WTC11 (cell line): ENCODE measurements around the gene TRPC1.

Experiments
- CBFB ChIP-seq: sonication (generic); formaldehyde crosslinking; IDR thresholded peaks from 2 replicates; pipeline ENCODE4 v1.8.1; 2022; ENCODE audit warnings: mild to moderate bottlenecking, low read depth, missing genetic modification reagents
- FOXJ3 ChIP-seq: sonication (generic); formaldehyde crosslinking; IDR thresholded peaks from 2 replicates; pipeline ENCODE4 v1.9.0; 2021; ENCODE audit warnings: missing genetic modification reagents, mild to moderate bottlenecking, borderline replicate concordance
- GABPB1 ChIP-seq: sonication (generic); formaldehyde crosslinking; IDR thresholded peaks from 2 replicates; pipeline ENCODE4 v1.8.1; 2023; ENCODE audit warnings: mild to moderate bottlenecking, missing genetic modification reagents
- ZNF263 ChIP-seq: sonication (generic); formaldehyde crosslinking; IDR thresholded peaks from 2 replicates; pipeline ENCODE4 v1.8.1; 2022; ENCODE audit warnings: low read depth, mild to moderate bottlenecking, moderate library complexity, missing genetic modification reagents
- ZNF317 ChIP-seq: sonication (generic); formaldehyde crosslinking; IDR thresholded peaks from 2 replicates; pipeline ENCODE4 v1.8.1; 2023; ENCODE audit warnings: low read depth, mild to moderate bottlenecking, moderate library complexity, missing genetic modification reagents, borderline replicate concordance
- TF ChIP-seq, protein P1 (sequence below): fragments of 200-600 bp; IDR thresholded peaks from 2 replicates; pipeline ENCODE4 v1.8.0; 2022; ENCODE audit warnings: antibody characterized with exemption
- TF ChIP-seq, protein P2 (sequence below): sonication (generic); formaldehyde crosslinking; IDR thresholded peaks from 2 replicates; pipeline ENCODE4 v1.8.0; 2022; ENCODE audit warnings: mild to moderate bottlenecking, missing genetic modification reagents
- TF ChIP-seq, protein P3 (sequence below): sonication (generic); formaldehyde crosslinking; IDR thresholded peaks from 2 replicates; pipeline ENCODE4 v1.8.0; 2022; ENCODE audit warnings: mild to moderate bottlenecking, missing genetic modification reagents
- TF ChIP-seq, protein P4 (sequence below): sonication (generic); formaldehyde crosslinking; IDR thresholded peaks from 2 replicates; pipeline ENCODE4 v1.8.1; 2023; ENCODE audit warnings: mild to moderate bottlenecking, missing genetic modification reagents, moderate library complexity

DNA sequence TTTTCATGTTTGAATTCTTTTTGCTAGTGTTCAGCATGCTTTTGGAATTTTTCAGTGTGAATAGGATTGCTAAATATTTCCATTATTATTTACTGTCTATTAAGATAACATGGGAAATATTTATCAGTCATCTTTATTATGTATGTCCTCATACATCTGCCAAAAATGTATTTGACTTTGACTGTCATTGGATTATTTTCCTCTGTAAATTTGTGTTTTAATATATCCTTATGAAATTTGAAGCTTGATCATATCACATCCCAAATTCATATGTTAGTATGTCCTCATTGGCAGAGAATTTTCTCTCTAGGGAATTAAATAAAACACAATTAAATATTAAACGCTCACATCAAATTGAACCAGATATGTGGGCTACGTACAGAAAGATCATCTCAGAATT is 32.3 kb upstream of the TRPC1 start:
- TF ChIP-seq, protein P1, sequence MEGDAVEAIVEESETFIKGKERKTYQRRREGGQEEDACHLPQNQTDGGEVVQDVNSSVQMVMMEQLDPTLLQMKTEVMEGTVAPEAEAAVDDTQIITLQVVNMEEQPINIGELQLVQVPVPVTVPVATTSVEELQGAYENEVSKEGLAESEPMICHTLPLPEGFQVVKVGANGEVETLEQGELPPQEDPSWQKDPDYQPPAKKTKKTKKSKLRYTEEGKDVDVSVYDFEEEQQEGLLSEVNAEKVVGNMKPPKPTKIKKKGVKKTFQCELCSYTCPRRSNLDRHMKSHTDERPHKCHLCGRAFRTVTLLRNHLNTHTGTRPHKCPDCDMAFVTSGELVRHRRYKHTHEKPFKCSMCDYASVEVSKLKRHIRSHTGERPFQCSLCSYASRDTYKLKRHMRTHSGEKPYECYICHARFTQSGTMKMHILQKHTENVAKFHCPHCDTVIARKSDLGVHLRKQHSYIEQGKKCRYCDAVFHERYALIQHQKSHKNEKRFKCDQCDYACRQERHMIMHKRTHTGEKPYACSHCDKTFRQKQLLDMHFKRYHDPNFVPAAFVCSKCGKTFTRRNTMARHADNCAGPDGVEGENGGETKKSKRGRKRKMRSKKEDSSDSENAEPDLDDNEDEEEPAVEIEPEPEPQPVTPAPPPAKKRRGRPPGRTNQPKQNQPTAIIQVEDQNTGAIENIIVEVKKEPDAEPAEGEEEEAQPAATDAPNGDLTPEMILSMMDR: no peak
- TF ChIP-seq GABPB1 (no peak), ZNF263 (CRISPR knock-in tag) (no peak), FOXJ3 (no peak), CBFB (no peak), ZNF317 (CRISPR knock-in tag) (no peak)
- TF ChIP-seq, protein P2, sequence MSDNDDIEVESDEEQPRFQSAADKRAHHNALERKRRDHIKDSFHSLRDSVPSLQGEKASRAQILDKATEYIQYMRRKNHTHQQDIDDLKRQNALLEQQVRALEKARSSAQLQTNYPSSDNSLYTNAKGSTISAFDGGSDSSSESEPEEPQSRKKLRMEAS: no peak
- TF ChIP-seq, protein P3, sequence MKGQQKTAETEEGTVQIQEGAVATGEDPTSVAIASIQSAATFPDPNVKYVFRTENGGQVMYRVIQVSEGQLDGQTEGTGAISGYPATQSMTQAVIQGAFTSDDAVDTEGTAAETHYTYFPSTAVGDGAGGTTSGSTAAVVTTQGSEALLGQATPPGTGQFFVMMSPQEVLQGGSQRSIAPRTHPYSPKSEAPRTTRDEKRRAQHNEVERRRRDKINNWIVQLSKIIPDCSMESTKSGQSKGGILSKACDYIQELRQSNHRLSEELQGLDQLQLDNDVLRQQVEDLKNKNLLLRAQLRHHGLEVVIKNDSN (CRISPR knock-in tag): no peak
- TF ChIP-seq, protein P4, sequence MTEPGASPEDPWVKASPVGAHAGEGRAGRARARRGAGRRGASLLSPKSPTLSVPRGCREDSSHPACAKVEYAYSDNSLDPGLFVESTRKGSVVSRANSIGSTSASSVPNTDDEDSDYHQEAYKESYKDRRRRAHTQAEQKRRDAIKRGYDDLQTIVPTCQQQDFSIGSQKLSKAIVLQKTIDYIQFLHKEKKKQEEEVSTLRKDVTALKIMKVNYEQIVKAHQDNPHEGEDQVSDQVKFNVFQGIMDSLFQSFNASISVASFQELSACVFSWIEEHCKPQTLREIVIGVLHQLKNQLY (CRISPR knock-in tag): no peak
